ENCODE data around the gene ZNF765. TPM values are rescaled to one million over a fixed set of nuclear protein-coding genes. Genes with fewer than 3 reads are reported as not detected.
A peak's percentile ranks its signal among the peaks of the same experiment; 100 is the strongest.
"Not testable (repeated sequence)": the region's sequence is repeated elsewhere in the genome, so short reads cannot be mapped to it uniquely, and the experiment has no call there.

The ZNF765 gene
- total and polyA plus RNA-seq, 11 donors, result 2.7 to 5.9 (median 3.8) TPM

DNA sequence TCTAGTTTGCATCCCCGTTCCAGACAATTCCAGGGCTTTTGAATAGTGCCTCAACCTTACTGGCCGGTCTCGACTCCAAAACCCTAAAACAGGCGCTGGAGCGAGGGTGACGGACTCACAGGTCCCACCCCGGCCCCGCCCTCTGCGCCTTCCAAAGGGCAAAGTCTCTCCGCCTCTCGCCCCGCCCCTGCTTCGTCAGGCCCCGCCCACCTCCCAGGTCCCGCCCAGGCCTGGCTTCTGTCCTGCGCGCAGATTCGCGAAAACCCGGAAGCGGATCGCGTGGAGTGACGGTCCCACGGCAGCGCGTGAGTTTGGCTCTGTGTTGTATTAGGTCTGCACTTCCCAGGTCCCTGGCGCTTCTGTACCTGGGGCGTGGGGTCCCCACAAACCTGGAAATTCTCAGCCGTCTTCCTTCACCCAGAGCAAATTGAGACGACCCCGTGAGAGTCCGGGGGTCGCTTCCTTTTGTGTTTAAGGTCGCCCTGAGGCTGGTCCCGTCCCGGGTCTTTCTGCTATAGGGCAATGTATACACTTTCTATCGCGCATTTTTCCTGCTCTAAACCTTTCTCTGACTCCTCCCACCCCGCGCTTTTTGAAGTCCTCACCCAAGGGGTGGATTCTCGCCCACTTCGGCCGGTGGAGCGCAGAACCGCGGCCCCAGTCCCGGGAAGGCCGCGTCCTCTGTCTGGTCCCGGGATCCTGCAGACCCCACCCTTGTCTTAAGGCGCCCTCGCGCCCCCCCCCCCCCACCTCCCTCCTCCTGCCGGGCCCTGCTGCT is 72.7 kb downstream of the ZNF765 start, which contains the start of gene ZNF813:
Gene ZNF813, plus strand, starts transcription at position 249 of the 778 bp plus-strand sequence. CDS start 16,090 bp downstream, outside the sequence.
- no peaks in the 10 kb centered on the region for H3K36me3 ChIP-seq
- no peak for TF ChIP-seq CTCF (IDR thresholded peaks at IDR 0.05)
- TF ChIP-seq POLR2A (IDR thresholded peaks at IDR 0.05), result peak in 1 of 2 donors; percentile 51
- WGBS, 4 donors, result 0 to 1% (median 0%) methylated on average over 38 to 55 of the region's 55 CpGs
- H3K4me3 ChIP-seq, result peak within 1 kb of the TSS; percentile 51 to 96 (median 81)
- ATAC-seq, result peak; percentile 98 to 99 (median 99)
- peak; percentile 94 to 98 (median 97) for DNase-seq
- peaks cover 0 to 23% (median 10%) of the 10 kb centered on the region in 12 donors for H3K4me1 ChIP-seq
- H3K27me3 ChIP-seq, result peaks cover 0 to 20% (median 0%) of the 10 kb centered on the region in 9 donors
- peak within 1 kb of the TSS in 11 of 12 donors; percentile 27 to 81 (median 71) for H3K27ac ChIP-seq
- intact Hi-C loops (cut with DNase I), result loop anchor here in 5 of 10 donors (2.0 to 5.0 kb wide), 3 partner anchors 35 to 270 kb away; partner anchors contain the start of gene ZNF761 (in 2 of the 5)
- peaks cover 0 to 4% (median 0%) of the 10 kb centered on the region in 12 donors for H3K9me3 ChIP-seq

DNA sequence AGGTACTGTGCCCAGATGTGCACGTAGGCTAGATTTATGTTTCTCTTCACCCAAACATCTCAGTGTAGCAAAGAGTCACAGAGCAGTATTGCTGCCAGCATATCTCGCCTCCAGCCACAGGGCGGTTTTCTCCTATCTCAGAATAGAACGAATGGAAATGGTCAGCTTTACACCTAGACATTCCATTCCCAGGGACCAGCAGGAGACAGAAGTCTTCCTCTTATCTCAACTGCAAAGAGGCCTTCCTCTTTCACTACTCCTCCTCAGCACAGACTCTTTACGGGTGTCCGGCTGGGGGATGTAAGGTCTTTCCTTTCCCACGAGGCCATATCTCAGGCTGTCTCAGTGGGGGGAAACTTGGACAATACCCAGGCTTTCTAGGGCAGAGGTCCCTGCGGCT is 73.7 kb downstream of the ZNF765 start:
- 8 to 28% (median 17%) methylated on average over 7 to 8 of the region's 8 CpGs for WGBS, 4 donors
- Histone ChIP-seq H3K27me3 (peaks cover 0 to 17% (median 0%) of the 10 kb centered on the region in 9 donors), H3K4me3 (peak overlapping the region in 10 of 12 donors; percentile 57 to 96 (median 84)), H3K27ac (peak overlapping the region in 5 of 12 donors; percentile 17 to 81 (median 75)), H3K4me1 (peaks cover 0 to 23% (median 10%) of the 10 kb centered on the region in 12 donors)
- intact Hi-C loops (cut with DNase I), result loop anchor here in 4 of 10 donors (5.0 kb wide), 2 partner anchors 36 to 271 kb away; partner anchors contain the start of gene ZNF761 (in 2 of the 4)
- DNase-seq, ATAC-seq, H3K9me3 ChIP-seq, H3K36me3 ChIP-seq: not testable (repeated sequence)

DNA sequence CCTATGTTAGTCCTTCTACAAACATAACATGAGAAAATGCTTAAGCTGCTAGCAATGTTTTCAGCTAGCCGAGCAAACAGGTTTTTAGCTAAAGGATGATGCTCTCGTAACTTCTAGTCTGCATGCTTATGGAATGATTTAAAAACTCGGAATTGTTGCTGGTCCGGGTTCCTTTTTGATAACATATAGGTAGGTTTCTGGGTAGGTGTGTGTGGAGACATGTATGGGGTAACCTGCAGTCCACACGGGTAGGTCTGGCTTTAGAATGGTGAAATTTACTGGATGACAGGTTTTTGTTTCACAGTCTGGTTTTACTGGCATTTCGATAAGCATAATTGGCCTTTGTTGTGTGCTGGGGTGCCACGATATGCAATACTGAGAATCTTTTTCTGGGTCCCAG is 77.0 kb downstream of the ZNF765 start:
- Histone ChIP-seq H3K4me1 (peaks cover 0 to 19% (median 7%) of the 10 kb centered on the region in 12 donors), H3K27ac (no peak overlapping the region), H3K27me3 (no peaks in the 10 kb centered on the region), H3K9me3 (peaks cover 0 to 12% (median 0%) of the 10 kb centered on the region in 12 donors), H3K4me3 (no peak overlapping the region), H3K36me3 (peaks cover 0 to 14% (median 0%) of the 10 kb centered on the region in 9 donors)
- 93 to 97% (median 95%) methylated on average over 7 of the region's 7 CpGs for WGBS, 4 donors
- DNase-seq (no peak), ATAC-seq (no peak)
- intact Hi-C loops (cut with DNase I), result no loop called here
- TF ChIP-seq CTCF (IDR thresholded peaks at IDR 0.05) (no peak), POLR2A (IDR thresholded peaks at IDR 0.05) (no peak)

DNA sequence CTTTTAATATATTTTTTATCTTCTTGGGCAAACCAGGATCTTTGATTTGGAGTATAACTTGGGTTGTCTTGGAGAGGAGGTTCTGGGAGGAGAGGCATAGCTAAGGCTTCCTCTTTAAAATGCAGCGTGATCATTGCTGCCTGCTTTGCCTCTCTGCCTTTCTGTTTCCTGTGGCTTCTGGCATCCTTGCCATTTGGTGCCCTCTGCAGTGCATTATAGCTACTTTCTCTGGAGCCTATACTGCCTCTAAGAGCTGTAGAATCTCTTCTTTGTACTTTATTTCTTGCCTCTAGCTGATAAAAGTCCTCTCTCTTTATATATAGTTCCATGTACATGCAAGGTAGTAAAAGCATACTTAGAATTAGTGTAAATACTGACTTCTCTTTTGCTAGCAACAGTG is 79.9 kb downstream of the ZNF765 start:
- Histone ChIP-seq H3K36me3 (peaks cover 0 to 35% (median 6%) of the 10 kb centered on the region in 9 donors), H3K9me3 (peaks cover 0 to 38% (median 8%) of the 10 kb centered on the region in 12 donors)
- intact Hi-C loops (cut with DNase I), result loop anchor here in 1 of 10 donors (2.0 kb wide), 1 partner anchor 38 kb away; no protein-coding TSS in a partner anchor
- not testable (repeated sequence) for ATAC-seq, H3K27ac ChIP-seq, H3K4me1 ChIP-seq, H3K4me3 ChIP-seq, H3K27me3 ChIP-seq, DNase-seq
- WGBS, 4 donors, result 77 to 93% (median 86%) methylated on average over 1 of the region's 1 CpG

DNA sequence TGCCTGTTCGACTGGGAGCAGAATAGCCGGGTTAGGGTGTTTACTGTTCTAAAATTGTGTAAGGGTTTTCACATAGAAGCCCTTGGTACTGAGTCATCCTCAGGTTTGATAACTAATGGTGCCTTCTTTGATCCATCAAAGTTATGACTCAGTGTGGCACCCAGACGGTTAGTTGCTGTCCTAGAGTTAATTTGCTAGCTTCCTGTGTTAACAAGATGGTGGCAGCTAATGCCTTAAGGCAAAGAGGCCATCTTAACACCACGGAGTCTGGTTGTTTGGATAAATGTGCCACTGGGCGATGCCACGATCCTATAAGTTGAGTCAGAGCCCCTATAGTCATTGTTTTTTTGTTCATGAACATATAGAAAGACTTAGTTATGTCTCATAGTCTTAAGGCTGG is 80.5 kb downstream of the ZNF765 start:
- intact Hi-C loops (cut with DNase I), result loop anchor here in 1 of 10 donors (2.0 kb wide), 1 partner anchor 39 kb away; no protein-coding TSS in a partner anchor
- Histone ChIP-seq H3K9me3 (peaks cover 0 to 44% (median 15%) of the 10 kb centered on the region in 12 donors), H3K36me3 (peaks cover 0 to 37% (median 9%) of the 10 kb centered on the region in 9 donors)
- not testable (repeated sequence) for H3K27ac ChIP-seq, H3K4me1 ChIP-seq, H3K27me3 ChIP-seq, ATAC-seq, H3K4me3 ChIP-seq, DNase-seq
- 86 to 88% (median 87%) methylated on average over 6 of the region's 6 CpGs for WGBS, 4 donors

Other genes starting within 250 kb of the ZNF765 start
- 10 to 100 TPM in 1 of 9 donors, 1 to 10 TPM in 8; 5.3 to 10.6 (median 8.2) TPM for gene ZNF347, start 236.1 kb upstream of the ZNF765 start, total RNA-seq
- 1 to 10 TPM; 2.7 to 3.8 TPM for gene ZNF347, start 236.1 kb upstream of the ZNF765 start, polyA plus RNA-seq
- gene ZNF665, start 201.8 kb upstream of the ZNF765 start, total RNA-seq, result 1 to 10 TPM in 4 of 9 donors, under 1 TPM in 5; 0.38 to 3.6 (median 1.00) TPM
- gene ZNF665, start 201.8 kb upstream of the ZNF765 start, polyA plus RNA-seq, result 1 to 10 TPM in 1 of 2 donors, under 1 TPM in 1; 0.85 to 1.2 TPM
- gene ZNF677, start 140.3 kb upstream of the ZNF765 start, total RNA-seq, result 10 to 100 TPM; 10.3 to 27.8 (median 16.9) TPM
- 10 to 100 TPM; 12.8 to 14.6 TPM for gene ZNF677, start 140.3 kb upstream of the ZNF765 start, polyA plus RNA-seq
- gene VN1R2, start 136.9 kb upstream of the ZNF765 start, total RNA-seq, result not detected
- not detected for gene VN1R2, start 136.9 kb upstream of the ZNF765 start, polyA plus RNA-seq
- gene VN1R4, start 127.4 kb upstream of the ZNF765 start, total RNA-seq, result not detected
- gene VN1R4, start 127.4 kb upstream of the ZNF765 start, polyA plus RNA-seq, result not detected
- 1 to 10 TPM; 2.7 to 5.7 (median 3.5) TPM for gene ZNF845, start 61.4 kb upstream of the ZNF765 start, total RNA-seq
- 1 to 10 TPM; 1.5 to 2.7 TPM for gene ZNF845, start 61.4 kb upstream of the ZNF765 start, polyA plus RNA-seq
- gene ZNF525, start 29.4 kb upstream of the ZNF765 start, total RNA-seq, result 1 to 10 TPM; 1.6 to 6.0 (median 3.6) TPM
- 1 to 10 TPM; 1.9 to 3.5 TPM for gene ZNF525, start 29.4 kb upstream of the ZNF765 start, polyA plus RNA-seq
- gene ZNF761, start 36.8 kb downstream of the ZNF765 start, total RNA-seq, result 1 to 10 TPM; 2.6 to 5.5 (median 3.8) TPM
- gene ZNF761, start 36.8 kb downstream of the ZNF765 start, polyA plus RNA-seq, result 1 to 10 TPM; 3.8 to 4.5 TPM
- gene ZNF813, start 72.6 kb downstream of the ZNF765 start, total RNA-seq, result 1 to 10 TPM in 8 of 9 donors, under 1 TPM in 1; 0.82 to 2.5 (median 1.2) TPM
- under 1 TPM; 0.42 to 0.96 TPM for gene ZNF813, start 72.6 kb downstream of the ZNF765 start, polyA plus RNA-seq
- gene ZNF331, start 143.0 kb downstream of the ZNF765 start, total RNA-seq, result 10 to 100 TPM in 6 of 9 donors, 1 to 10 TPM in 3; 7.6 to 25.8 (median 12.3) TPM
- 1 to 10 TPM; 8.0 to 9.0 TPM for gene ZNF331, start 143.0 kb downstream of the ZNF765 start, polyA plus RNA-seq
- not detected for gene DPRX, start 236.8 kb downstream of the ZNF765 start, total RNA-seq
- gene DPRX, start 236.8 kb downstream of the ZNF765 start, polyA plus RNA-seq, result under 1 TPM in 1 of 2 donors, not detected in 1; 0.14 TPM